ENCODE measurements around the gene TRIOBP.
"Not testable (repeated sequence)": the region's sequence is repeated elsewhere in the genome, so short reads cannot be mapped to it uniquely, and the experiment has no call there.

Gene TRIOBP, protein sequence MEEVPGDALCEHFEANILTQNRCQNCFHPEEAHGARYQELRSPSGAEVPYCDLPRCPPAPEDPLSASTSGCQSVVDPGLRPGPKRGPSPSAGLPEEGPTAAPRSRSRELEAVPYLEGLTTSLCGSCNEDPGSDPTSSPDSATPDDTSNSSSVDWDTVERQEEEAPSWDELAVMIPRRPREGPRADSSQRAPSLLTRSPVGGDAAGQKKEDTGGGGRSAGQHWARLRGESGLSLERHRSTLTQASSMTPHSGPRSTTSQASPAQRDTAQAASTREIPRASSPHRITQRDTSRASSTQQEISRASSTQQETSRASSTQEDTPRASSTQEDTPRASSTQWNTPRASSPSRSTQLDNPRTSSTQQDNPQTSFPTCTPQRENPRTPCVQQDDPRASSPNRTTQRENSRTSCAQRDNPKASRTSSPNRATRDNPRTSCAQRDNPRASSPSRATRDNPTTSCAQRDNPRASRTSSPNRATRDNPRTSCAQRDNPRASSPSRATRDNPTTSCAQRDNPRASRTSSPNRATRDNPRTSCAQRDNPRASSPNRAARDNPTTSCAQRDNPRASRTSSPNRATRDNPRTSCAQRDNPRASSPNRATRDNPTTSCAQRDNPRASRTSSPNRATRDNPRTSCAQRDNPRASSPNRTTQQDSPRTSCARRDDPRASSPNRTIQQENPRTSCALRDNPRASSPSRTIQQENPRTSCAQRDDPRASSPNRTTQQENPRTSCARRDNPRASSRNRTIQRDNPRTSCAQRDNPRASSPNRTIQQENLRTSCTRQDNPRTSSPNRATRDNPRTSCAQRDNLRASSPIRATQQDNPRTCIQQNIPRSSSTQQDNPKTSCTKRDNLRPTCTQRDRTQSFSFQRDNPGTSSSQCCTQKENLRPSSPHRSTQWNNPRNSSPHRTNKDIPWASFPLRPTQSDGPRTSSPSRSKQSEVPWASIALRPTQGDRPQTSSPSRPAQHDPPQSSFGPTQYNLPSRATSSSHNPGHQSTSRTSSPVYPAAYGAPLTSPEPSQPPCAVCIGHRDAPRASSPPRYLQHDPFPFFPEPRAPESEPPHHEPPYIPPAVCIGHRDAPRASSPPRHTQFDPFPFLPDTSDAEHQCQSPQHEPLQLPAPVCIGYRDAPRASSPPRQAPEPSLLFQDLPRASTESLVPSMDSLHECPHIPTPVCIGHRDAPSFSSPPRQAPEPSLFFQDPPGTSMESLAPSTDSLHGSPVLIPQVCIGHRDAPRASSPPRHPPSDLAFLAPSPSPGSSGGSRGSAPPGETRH (N-terminal part only)

DNA sequence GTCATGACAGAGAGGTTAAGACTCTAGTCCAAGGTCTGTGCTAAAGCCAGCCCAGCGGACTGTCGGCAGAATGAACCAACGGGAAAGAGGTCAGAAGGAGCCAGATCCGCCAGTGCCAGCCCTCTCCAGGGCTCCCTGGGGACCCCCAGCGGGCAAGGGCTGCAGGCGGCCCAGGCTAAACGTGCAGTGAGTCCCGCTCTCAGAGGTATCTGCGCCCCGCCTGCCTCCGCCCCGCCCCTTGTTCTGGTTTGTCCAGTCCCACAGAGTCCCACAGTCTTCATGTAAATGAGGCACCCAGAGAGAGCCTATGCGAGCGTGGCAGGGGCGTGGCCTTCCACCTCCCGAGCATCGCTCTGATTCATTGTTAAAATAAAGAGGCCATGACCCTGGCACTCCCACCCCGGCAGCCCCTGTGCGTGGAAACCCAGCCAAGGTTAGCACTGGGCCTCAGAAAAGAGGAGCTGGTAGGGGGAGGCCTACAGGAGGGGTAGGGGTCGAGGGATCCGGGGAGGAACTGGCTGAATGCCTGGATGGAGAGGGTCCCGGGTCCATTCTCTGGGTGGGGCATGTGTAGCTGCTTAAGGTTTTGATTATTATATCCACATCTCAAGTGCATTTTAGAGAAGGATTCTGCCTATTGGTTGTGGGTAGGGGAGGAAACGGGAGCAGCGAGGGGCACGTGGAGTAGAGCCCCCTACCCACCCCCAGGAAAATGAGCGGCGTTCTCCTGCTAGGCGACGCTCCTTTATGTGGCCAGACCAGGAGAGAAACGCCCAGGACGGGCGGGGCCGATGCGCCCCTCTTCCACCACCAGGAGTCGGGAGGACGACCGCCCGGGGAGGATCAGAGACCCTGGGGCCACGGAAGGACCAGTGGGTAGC is at the start of gene TRIOBP:
Gene TRIOBP (plus strand): TSS at position 392 of the 881 bp plus-strand sequence. CDS start 4,318 bp downstream, outside the sequence.
- DNase-seq, result peak; percentile 97

DNA sequence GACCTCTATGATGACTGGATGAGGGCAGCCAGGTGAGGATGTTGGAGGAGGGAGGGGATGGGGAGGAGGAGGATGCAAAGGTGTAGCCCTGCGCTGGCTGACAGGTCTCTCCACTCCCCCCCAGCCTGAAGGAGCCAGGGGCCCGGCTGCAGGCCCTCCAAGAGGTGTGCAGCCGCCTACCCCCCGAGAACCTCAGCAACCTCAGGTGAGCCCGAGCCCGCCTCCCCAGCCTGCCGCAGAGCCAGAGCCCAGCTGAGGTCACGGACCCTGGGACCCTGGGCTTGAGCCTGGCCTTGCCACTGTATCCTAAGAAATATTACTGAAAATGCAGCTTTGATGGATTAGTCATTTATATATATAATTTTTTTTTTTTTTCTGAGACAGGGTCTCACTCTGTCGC is 49.5 kb upstream of the TRIOBP start:
- no peak for DNase-seq

DNA sequence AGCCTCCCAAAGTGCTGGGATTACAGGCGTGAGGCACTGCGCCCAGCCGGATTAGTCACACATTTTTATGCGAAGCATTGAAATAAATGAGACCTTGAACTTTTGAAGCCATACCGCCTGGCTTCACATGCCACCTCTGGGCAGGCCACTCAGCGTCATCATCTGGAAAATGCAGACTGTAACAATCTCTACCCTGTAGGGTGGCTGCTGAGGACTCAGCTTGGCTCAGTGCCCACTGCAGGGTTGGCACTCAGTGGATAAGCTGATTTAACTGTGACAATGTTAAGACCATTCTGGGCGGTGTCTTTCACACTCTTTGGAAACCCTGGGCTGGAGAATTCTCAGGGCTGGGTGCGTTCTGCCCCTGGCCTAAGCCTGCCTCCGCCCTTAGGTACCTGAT is 48.9 kb upstream of the TRIOBP start:
- no peak for DNase-seq

DNA sequence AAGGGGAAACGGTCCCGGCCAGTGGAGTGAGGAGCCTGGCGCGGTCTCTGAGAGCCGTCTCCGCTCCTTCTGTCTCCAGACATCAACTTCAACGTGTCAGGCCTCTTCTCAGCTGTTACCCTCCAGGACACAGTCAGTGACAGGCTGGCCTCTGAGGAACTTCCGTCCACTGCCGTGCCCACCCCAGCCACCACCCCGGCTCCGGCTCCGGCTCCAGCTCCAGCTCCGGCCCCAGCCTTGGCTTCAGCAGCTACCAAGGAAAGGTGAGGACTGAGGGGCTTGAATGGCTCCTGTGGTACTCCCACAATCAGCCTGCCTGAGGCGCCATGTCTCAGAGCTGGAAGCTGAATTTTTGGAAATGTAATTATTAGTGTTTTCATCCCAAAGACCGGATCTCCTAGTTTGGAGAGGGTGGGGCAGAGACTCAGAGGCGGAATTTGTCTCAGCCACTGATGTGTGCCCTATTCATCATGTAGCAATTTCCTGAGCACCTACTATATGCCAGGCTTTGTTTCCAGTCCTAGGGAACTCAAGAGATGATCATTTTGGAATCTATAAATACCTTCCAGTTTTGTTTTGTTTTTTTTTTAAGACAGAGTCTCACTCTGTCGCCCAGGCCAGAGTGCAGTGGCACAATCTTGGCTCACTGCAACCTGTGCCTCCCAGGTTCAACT is 46.2 kb upstream of the TRIOBP start:
- no peak for DNase-seq

DNA sequence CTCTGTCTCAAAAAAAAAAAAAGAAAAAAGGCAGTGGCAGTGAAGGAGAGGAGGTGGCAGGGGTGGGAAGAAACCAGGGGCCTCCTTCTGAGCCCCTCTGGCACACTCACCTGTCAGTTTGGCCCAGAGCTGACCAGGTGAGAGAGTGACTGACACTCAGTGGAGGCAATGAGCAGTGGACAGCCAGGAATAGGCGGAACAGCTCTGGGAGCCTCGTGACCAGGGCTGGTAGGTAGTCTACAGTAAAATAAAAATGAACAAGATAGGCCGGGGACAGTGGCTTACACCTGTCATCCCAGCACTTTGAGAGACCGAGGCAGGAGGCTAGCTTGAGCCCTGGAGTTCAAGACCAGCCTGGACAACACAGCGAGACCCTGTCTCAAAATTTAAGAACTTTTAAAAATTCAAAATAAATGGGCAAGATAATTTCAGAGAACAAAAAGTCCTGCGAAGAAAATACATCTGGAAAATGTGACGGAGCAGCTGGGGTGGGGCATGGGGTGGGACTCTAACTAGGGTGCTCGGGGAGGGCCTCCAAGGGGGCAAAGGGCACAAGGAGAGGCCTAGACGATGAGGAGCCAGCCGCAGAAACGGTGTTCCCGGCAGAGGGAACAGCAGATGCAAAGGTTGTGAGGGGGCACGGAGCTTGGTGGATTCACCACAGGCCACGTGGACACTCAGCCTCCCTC is 42.1 kb upstream of the TRIOBP start:
- no peak for DNase-seq

DNA sequence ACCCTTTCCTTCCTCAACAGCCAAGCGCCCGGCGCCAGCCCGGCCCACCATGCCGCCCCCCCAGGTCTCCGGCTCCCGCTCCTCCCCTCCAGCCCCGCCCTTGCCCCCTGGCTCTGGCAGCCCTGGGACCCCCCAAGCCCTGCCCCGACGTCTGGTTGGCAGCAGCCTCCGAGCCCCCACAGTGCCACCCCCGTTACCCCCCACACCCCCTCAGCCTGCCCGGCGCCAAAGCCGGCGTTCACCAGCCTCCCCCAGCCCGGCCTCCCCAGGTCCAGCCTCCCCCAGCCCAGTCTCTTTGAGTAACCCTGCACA is 41.6 kb upstream of the TRIOBP start:
- no peak for DNase-seq

DNA sequence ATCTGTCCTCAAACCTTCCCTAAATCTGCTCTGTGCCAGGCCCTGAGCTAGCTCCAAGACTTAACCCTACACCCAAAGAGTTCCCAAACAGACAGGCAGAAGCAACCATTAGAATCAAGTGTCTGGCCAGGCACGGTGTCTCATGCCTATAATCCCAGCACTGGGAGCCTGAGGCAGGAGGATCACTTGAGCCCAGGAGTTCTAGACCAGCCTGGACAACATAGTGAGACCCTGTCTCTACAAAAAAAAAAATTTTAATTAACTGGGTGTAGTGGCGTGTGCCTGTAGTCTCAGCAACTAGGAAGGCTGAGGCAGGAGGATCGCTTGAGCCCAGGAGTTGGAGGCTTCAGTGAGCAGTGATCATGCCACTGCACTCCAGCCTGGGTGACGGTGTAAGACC is 40.3 kb upstream of the TRIOBP start:
- not testable (repeated sequence) for DNase-seq

DNA sequence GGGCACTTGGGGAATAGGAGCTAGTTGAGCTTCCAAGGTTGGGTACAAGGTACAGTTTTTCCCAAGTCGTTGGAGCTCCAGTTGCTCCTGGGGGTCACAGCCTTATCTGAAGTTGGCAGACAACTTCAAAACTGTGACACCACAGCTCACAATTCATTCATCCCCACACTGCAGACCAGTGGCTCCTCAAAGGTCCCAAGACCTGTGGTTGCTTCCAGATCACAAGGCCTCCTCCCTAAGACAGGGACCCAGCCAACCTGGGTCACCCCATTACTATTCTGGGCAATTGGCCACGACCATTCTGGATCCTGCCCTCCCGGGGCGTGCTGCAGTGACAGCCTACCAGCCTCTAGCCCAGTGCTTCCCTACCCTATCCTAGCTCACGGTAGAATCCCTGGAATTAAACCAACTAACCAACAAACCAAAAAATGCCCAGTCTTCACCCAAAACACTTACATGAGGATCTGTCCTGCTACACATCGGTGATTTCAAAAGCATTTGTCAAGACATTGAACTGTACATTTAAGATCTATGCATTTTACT is 39.2 kb upstream of the TRIOBP start:
- DNase-seq, result peak; percentile 44

DNA sequence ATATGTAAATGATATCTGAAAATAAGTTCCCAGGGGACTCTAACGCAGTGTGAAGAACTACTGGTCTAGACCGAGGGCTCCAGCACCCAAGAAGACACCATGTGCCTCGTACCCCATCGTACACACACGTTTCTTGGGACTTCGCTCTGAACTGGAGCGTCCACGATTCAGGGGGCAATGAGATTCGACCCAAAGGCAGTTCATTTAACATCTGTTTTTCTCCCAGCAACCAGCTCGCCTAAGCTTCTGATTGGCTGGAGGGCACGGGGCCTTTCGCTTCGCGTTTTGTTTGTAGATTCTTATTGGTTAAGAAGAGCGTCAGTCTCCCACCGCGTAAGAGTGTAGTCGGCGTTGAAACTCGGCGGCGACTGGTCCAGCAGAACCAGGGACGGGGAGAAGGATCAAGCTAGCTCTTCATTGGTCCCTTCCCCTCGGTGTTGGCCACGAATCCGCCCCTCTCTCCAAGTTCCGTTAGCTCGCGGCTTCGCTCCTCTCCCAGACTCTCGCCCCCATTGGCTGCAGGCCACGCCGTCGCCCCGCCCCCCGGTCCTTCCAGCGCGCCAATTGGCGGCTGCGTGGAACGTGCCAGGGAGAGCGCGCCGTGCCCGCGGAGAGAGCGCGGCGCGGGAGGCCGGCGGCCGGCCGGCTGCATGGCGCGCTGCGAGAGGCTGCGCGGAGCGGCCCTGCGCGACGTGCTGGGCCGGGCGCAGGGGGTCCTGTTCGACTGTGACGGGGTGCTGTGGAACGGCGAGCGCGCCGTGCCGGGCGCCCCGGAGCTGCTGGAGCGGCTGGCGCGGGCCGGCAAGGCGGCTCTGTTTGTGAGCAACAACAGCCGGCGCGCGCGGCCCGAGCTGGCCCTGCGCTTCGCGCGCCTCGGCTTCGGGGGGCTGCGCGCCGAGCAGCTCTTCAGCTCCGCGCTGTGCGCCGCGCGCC is 38.4 kb upstream of the TRIOBP start, which contains the start of gene PDXP:
Gene PDXP (plus strand): TSS at position 591 of the 933 bp plus-strand sequence. CDS start 60 bp downstream, at position 651.
- DNase-seq, result peak; percentile 100

DNA sequence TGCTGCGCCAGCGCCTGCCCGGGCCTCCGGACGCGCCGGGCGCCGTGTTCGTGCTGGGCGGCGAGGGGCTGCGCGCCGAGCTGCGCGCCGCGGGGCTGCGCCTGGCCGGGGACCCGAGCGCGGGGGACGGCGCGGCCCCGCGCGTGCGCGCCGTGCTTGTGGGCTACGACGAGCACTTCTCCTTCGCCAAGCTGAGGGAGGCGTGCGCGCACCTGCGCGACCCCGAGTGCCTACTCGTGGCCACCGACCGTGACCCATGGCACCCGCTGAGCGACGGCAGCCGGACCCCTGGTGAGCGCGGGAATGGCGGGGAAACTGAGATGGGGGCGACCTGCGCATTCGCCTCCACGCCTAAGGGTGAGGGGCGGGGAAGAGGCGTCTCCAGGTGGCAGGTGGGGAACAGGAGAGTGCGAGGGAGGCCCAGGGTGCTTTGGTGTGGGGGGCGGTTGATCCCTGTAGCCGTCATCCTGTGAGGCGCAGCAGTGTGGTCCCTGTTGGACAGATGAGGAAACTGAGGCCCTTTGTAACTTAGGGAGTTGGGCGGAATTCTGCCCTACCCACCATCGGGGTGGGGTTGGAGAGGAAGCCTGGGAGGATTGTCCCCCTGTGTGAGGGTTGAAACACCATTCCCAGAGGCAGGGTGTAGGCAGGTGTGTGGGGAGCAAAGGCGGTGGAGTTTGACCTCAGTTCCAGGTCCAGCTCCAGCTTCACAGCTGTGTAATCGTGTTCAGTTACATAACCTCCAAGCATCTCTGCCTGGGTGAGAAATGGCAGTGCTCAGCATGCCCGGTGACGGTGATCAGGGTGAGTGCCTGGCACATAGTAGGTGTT is 37.6 kb upstream of the TRIOBP start:
- DNase-seq, result peak; percentile 22

DNA sequence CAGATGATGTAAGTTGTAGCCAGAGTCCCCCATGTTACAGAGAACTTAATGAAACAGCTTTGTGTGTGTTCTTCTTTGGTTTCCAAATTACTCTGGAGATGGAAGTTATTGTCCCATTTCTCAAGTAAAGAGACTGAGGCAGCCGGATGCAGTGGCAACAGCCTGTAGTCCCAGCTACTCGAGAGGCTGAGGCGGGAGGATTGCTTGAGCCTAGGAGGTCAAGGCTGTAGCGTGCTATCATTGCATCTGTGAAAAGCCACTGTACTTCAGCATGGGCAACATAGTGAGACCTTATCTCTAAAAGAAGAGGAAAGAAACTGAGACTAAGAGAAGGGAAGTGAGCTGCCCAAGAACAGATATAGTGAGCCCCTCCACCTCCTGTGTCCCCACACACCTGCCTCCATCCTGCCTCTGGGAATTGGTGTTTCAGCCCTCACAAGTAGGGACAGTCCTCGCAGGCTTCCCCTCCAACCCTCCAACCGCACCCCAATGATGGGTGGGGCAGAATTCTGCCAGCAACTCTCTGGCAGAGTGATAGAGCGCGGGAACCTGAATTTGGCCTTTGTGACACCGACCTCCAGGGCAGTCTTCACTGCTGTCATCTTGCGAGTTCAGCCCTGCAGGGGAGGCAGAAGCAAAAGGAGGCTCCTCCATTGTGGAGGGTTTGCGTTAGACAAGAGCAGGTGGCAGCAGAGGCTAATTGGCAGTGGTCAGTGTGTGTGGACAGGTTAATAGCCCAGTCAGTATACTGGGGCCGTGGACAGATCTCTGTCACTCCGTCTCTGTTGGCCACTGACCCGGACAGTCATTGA is 36.7 kb upstream of the TRIOBP start:
- DNase-seq, result no peak

DNA sequence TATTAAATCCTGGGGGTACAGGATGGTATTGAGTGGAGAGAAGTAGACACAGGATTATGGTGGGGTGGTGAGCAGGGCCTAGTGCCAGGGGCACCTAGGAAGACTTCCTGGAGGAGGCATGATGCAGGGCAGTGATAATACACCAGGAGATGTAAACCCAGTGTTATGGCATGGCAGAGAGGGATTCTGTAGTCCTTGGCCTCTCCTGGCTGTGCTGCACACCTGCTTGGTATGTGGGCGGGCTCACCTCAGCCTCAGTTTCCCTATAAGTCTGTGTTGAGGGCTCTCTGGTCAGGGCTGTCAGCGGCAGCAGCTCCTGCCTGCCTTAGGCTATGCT is 36.2 kb upstream of the TRIOBP start:
- no peak for DNase-seq

DNA sequence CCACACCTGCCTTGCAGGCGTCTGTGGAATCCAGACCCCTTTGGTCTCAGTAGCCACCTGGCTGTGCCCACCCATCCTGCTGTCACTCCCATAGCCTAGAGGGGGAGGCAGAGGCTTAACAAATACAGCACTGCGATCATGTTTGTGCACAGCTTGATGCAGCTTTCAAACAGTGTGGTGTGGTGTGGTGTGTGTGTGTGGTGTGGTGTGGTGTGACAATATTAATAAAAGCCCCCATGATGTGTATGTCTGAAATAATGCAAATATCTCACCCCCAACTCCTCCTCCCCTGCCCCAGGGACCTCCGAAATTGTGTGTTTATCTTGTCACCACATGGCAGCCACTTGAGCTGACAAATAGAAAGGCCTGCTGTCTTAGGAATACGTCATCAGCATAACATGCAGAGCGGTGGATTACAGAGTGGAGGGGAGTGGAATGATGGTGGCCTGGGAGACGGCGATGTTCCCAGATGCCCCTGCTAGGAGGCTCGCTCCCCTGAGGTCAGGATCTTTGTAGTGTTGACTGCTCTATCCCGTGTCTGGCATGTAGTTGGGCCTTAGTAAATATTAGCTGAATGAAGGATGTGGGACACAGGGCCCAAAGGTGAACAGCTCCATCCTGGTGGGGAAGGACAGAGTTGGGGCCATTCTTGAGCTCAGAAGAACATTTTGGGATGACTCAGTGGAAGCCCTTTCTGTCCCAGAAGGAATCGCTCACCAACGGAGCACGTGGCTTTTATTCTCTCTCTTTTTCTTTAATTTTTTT is 35.5 kb upstream of the TRIOBP start:
- peak; percentile 36 for DNase-seq

DNA sequence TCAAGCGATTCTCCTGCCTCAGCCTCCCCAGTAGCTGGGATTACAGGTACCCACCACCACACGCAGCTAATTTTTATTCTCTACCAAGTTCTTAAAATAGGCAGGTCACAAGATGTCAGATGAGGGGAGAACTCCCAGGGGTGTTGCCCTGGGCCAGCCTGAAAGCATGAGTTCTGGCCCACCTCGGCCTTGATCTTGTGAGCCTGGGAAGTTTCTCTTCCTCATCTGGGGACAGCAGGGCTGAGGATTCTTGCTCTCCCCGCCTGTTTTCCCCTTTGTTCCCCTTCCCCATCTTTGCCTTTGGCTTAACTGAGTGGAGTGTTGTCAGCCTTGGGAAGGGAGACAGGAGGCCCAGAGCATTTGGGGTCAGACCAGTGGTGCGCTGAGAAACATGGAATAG is 34.8 kb upstream of the TRIOBP start:
- peak; percentile 62 for DNase-seq

DNA sequence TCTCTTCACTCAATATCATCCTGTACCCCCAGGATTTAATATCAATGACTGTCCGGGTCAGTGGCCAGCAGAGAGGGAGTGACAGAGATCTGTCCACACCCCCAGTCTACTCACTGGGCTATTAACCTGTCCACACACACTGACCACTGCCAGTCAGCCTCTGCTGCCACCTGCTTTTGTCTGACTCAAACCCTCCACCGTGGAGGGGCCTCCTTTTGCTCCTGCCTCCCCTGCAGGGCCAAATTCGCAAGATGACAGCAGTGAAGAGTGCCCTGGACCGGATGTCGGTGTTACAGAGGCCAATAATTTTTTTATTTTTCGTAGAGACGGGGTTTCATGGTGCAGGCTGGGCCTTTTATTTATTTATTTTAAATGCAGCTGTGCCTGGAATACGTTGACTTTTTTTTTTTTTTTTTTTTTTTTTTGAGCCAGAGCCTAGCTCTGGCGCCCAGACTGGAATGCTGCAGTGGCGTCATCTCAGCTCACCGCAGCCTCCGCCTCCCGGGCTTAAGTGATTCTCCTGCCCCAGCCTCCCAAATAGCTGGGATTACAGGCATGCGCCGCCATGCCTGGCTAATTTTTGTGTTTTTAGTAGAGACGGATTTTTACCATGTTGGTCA is 33.2 kb upstream of the TRIOBP start:
- no peak for DNase-seq

All from MV-4-11 (cell line).